CD4-positive, CD25-positive, alpha-beta regulatory T cell (primary cell): ENCODE results near the gene SYT7. TPM values are rescaled to one million over a fixed set of nuclear protein-coding genes. Genes with fewer than 3 reads are reported as not detected.

Source experiments
- ATAC-seq, 2 donors: fragments of 150-1000 bp; cut with Tn5 transposase; one replicate each; pipeline ENCODE4 v1.10.0; 2021; ENCODE audit warnings: low read depth in 2 of 2, moderate number of reproducible peaks in 2 of 2, moderate library complexity in 1 of 2
- DNase-seq, 3 donors: peaks; one replicate each; pipeline versions ENCODE4 v3.0.0 to v3.0.0-alpha.2; 2012 to 2022; ENCODE audit warnings: mixed read lengths in 1 of 3
- H3K27ac ChIP-seq: one replicate; pipeline ENCODE4 v1.7.0; 2013; ENCODE audit warnings: mild to moderate bottlenecking, low read length; ENCODE audit not compliant: insufficient read depth, poor library complexity, severe bottlenecking
- H3K27me3 ChIP-seq: one replicate; pipeline ENCODE4 v1.7.0; 2013; ENCODE audit warnings: low read length; ENCODE audit not compliant: control insufficient read depth, insufficient read depth
- H3K36me3 ChIP-seq: one replicate; pipeline ENCODE4 v1.7.0; 2013; ENCODE audit warnings: mild to moderate bottlenecking, low read length, moderate library complexity; ENCODE audit not compliant: control insufficient read depth, insufficient read depth
- H3K4me1 ChIP-seq: 2 replicates; pipeline ENCODE4 v1.7.0; 2013; ENCODE audit warnings: mild to moderate bottlenecking, low read length; ENCODE audit not compliant: insufficient read depth, control insufficient read depth, poor library complexity, severe bottlenecking
- H3K4me3 ChIP-seq: one replicate; pipeline ENCODE4 v1.7.0; 2013; ENCODE audit warnings: low read depth, mild to moderate bottlenecking, low read length, moderate library complexity
- H3K9me3 ChIP-seq, 2 experiments: 1 replicate in 1 of 2; 2 replicates in 1 of 2; pipeline ENCODE4 v1.7.0; 2013; ENCODE audit warnings: low read length in 2 of 2, mild to moderate bottlenecking in 1 of 2, moderate library complexity in 1 of 2; ENCODE audit not compliant: control insufficient read depth in 2 of 2
- H3K27ac Mint-ChIP-seq, 3 donors: one replicate each; pipeline ENCODE4 v1.8.0; 2020 to 2022; ENCODE audit warnings: mild to moderate bottlenecking in 3 of 3, mixed read lengths in 3 of 3, moderate library complexity in 2 of 3
- H3K27me3 Mint-ChIP-seq: one replicate; pipeline ENCODE4 v1.8.0; 2022; ENCODE audit warnings: mild to moderate bottlenecking, mixed read lengths
- H3K36me3 Mint-ChIP-seq: one replicate; pipeline ENCODE4 v1.8.0; 2020; ENCODE audit warnings: mixed read lengths
- H3K4me1 Mint-ChIP-seq, 4 donors: one replicate each; pipeline ENCODE4 v1.8.0; 2020 to 2022; ENCODE audit warnings: mixed read lengths in 4 of 4, mild to moderate bottlenecking in 1 of 4
- H3K4me3 Mint-ChIP-seq, 4 donors: one replicate each; pipeline ENCODE4 v1.8.0; 2020 to 2022; ENCODE audit warnings: mild to moderate bottlenecking in 4 of 4, mixed read lengths in 4 of 4, moderate library complexity in 3 of 4
- H3K9me3 Mint-ChIP-seq, 7 donors: one replicate each; pipeline ENCODE4 v1.8.0; 2020 to 2022; ENCODE audit warnings: mixed read lengths in 7 of 7, mild to moderate bottlenecking in 3 of 7, moderate library complexity in 2 of 7
- polyA plus RNA-seq, 4 donors: library from polyadenylated mRNA; unstranded; fragments of 300-500 nt; fragmentation: Illumina TruSeq; gene quantifications; one replicate each; pipeline ENCODE4 v1.2.3, GENCODE V29; 2021
- total RNA-seq: library from RNA; stranded (reverse); gene quantifications from one replicate; pipeline ENCODE4 v1.2.3, GENCODE V29; 2022

Gene SYT7
- total and polyA plus RNA-seq, 5 donors from 2014 or later: 0.20 TPM; not detected in 4

DNA sequence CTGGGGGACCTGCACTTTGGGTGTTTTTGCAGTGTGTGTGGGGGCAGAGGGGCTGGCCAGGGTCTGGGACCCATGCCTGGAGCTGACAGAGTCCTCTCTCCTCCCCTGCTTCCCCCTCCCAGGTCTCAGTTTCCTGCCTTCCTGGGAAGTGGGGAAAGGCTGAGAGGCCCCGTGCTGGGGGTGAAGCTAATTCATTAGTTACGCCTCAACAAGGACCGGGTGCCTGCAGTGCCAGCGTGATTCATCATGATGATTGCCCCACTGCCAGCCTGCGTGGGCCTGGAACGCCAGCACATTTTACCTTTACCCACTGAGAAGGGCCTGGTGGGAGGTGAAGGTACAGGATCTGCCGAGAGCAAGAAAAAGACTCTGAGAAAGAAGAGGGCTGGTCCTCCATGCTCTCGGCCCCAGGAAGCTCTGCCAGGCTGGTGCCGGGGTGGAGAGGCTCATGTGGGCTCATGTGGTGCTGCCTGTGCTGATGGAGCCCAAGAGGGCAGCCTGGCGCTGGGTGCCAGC is 75.2 kb downstream of the SYT7 start:
- no peaks in the 10 kb centered on the region for H3K9me3 ChIP-seq
- Mint-ChIP-seq H3K27ac (no peak overlapping the region), H3K36me3 (no peaks in the 10 kb centered on the region), H3K9me3 (peaks cover 0 to 2% (median 0%) of the 10 kb centered on the region in 7 donors), H3K4me1 (peaks cover 0 to 10% (median 1%) of the 10 kb centered on the region in 4 donors), H3K4me3 (no peak overlapping the region), H3K27me3 (peaks cover 46% of the 10 kb centered on the region)
- no peaks in the 10 kb centered on the region for H3K36me3 ChIP-seq
- H3K4me3 ChIP-seq: no peak overlapping the region
- ATAC-seq (no peak), DNase-seq (no peak)
- no peak overlapping the region for H3K27ac ChIP-seq
- peaks cover 10% of the 10 kb centered on the region for H3K4me1 ChIP-seq
- H3K27me3 ChIP-seq: peaks cover 5% of the 10 kb centered on the region

DNA sequence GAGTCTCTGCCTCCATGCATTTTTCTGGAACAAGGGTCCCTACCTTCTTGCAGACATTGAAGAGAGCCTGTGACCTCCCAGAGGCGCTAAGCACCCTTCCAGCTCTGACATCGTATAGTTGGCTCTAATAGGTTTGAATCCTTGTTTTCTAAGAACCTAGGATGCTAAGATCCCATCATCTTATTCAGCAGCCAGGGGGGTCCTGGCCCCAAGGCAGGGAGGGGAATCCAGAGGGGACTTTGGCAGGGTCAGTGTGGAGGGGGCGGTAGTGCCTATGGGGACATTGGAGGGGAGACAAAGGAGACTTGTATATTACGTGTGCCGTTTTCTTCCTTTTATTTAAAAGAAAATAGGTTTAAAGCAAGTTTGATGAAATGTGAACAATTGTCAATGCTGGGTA is 75.8 kb downstream of the SYT7 start:
- Mint-ChIP-seq H3K4me1 (peaks cover 0 to 10% (median 1%) of the 10 kb centered on the region in 4 donors), H3K36me3 (no peaks in the 10 kb centered on the region), H3K9me3 (peaks cover 0 to 2% (median 0%) of the 10 kb centered on the region in 7 donors), H3K27ac (no peak overlapping the region), H3K27me3 (peaks cover 46% of the 10 kb centered on the region), H3K4me3 (no peak overlapping the region)
- Histone ChIP-seq H3K27ac (no peak overlapping the region), H3K27me3 (peaks cover 5% of the 10 kb centered on the region), H3K4me1 (peaks cover 10% of the 10 kb centered on the region), H3K4me3 (no peak overlapping the region), H3K36me3 (no peaks in the 10 kb centered on the region), H3K9me3 (no peaks in the 10 kb centered on the region)
- DNase-seq (no peak), ATAC-seq (no peak)

DNA sequence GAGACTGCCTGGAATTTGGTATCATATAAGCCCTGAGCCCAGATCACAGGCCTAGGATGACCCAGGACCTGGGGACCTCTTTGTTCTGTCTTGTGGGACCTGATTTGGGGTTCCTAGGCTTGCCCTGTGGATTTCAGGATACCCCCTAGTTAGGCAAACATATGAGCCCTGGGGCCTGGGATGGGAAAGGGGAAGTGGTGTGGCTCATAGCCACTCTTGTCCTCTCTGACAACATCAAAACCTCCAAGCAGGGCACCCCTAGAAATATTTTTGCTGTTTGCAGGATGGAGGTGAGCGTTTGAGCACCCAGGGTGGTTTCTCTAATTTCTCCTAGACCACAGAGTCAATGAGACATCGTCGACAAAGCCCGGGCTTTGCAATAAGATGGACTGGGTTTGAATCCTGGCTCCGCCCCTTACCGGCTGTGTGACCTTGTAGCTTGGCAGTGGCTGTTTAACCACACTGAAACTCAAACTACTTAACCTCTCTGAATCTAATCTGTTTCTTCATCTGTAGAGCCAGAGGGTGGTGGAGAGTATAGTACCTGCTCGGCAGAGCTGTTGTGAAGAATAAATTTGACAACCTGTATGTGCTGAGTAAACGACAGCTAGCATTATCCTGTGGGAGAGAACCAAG is 77.6 kb downstream of the SYT7 start:
- H3K4me3 ChIP-seq: no peak overlapping the region
- H3K27me3 Mint-ChIP-seq: peaks cover 45% of the 10 kb centered on the region
- no peaks in the 10 kb centered on the region for H3K36me3 ChIP-seq
- no peak overlapping the region for H3K27ac Mint-ChIP-seq
- no peak overlapping the region for H3K27ac ChIP-seq
- H3K36me3 Mint-ChIP-seq: no peaks in the 10 kb centered on the region
- H3K4me1 ChIP-seq: no peaks in the 10 kb centered on the region
- H3K4me1 Mint-ChIP-seq: peaks cover 0 to 6% (median 1%) of the 10 kb centered on the region in 4 donors
- ATAC-seq (no peak), DNase-seq (no peak)
- H3K9me3 ChIP-seq: no peaks in the 10 kb centered on the region
- H3K9me3 Mint-ChIP-seq: peaks cover 0 to 2% (median 0%) of the 10 kb centered on the region in 7 donors
- no peak overlapping the region for H3K4me3 Mint-ChIP-seq
- H3K27me3 ChIP-seq: peaks cover 5% of the 10 kb centered on the region

DNA sequence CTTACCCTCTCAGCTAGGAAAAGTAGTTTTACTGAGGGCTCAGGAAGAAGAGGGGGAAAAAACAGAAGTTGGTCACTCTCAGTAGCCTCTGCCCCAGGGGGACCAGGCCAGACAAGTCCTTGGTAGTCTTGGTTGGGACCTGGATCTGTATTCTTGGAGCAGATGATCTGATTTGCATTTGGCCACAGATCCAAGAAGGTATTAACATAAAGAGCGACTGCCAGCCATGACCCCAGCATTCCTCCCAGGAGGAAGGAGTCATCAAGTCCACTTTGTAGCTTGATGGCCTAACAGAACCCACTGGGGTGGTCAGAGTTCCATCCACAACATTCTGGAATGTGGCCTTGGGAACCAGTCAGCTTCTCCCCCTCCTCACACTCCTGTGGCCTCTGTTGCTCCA is 78.4 kb downstream of the SYT7 start:
- Histone ChIP-seq H3K36me3 (no peaks in the 10 kb centered on the region), H3K9me3 (no peaks in the 10 kb centered on the region), H3K4me3 (no peak overlapping the region), H3K27ac (no peak overlapping the region), H3K4me1 (no peaks in the 10 kb centered on the region), H3K27me3 (peaks cover 1% of the 10 kb centered on the region)
- no peak for ATAC-seq
- Mint-ChIP-seq H3K27ac (no peak overlapping the region), H3K4me1 (no peaks in the 10 kb centered on the region), H3K27me3 (peaks cover 38% of the 10 kb centered on the region), H3K36me3 (no peaks in the 10 kb centered on the region), H3K4me3 (no peak overlapping the region), H3K9me3 (peaks cover 0 to 1% (median 0%) of the 10 kb centered on the region in 7 donors)
- DNase-seq: no peak

DNA sequence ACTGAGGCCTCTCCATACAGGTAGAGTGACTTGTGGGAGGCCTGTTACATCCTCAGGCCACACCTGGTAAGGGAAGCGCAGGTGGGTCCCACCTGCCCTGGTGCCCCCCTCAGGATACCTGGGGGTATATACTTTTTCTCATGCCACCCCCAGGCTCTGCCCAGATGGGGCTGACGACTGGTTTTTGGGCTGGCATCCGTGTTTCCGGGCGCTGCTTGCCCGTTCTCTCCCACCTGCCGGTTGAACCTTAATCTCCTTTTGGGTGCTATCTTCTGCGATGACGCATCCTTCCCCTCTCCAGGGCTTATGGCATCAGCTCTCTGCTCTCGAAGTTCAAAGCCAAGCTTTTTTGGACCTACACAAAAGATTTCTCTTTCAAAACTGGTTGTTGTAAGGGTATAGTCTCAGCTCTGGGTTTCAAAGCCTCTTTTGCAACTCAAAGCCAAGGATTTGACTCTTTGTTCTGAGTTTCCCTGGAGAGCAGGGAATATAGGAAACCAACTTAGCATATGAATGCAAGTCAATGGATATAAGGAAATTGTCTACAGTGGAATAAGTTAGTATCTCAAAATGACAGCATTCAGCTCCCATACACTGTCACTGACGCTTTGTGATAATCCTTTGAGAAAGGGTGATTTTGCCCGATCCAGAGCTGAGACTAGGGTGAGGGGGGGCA is 80.9 kb downstream of the SYT7 start:
- Mint-ChIP-seq H3K27me3 (peaks cover 20% of the 10 kb centered on the region), H3K4me3 (no peak overlapping the region), H3K27ac (no peak overlapping the region), H3K36me3 (no peaks in the 10 kb centered on the region), H3K4me1 (no peaks in the 10 kb centered on the region), H3K9me3 (peaks cover 0 to 1% (median 0%) of the 10 kb centered on the region in 7 donors)
- Histone ChIP-seq H3K27ac (no peak overlapping the region), H3K27me3 (no peaks in the 10 kb centered on the region), H3K4me1 (no peaks in the 10 kb centered on the region), H3K4me3 (no peak overlapping the region), H3K9me3 (no peaks in the 10 kb centered on the region), H3K36me3 (no peaks in the 10 kb centered on the region)
- DNase-seq (no peak), ATAC-seq (no peak)

DNA sequence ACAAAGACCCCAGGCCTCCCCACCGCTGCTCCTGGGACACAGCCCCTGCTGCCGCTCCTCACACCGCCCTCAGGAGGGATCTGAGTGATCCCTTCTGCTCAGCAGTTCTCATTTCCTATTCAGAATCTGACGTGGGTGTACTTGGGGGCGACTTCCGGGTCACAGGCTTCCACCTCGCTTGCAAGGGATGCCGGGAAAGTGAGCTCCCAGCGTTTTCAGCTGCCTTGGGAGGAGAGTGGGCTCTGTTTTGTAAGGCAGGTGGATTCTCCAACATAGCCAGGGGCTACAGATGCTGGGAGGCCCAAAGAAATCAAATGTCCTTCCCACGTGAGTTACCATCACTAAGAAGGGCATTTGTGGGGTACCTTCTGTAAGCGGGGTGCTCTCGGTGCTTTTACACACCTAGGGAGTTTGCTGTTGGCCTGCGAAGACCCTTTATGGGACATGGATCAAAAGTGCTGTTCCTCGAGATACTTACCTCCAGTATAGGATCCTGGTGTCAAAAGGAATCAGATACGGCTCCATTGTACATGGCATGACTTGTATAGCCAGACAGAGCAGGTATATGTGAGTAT is 82.0 kb downstream of the SYT7 start:
- no peak overlapping the region for H3K27ac Mint-ChIP-seq

DNA sequence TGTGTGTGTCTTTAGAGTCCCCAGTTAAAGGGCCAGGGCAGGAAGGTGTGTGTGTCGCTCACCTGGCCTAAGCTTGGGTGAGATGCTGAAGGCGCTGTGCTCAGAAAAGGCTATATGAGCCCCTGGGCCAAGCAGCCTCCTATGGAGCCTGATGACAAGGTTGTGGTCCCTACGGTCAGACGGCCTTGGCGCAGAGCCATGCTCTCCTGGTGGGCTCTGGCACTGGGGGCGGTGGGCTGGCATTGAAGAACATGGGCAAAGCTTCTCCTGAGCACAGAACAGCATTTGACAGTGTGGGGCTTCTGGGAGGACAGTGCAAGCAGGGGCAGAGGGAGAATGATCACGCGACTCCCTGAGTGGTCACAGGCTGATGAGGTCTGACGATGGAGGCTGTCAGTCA is 83.0 kb downstream of the SYT7 start:
- Mint-ChIP-seq H3K4me1 (no peaks in the 10 kb centered on the region), H3K27me3 (peaks cover 10% of the 10 kb centered on the region), H3K36me3 (no peaks in the 10 kb centered on the region), H3K9me3 (peaks cover 0 to 1% (median 0%) of the 10 kb centered on the region in 7 donors), H3K27ac (no peak overlapping the region), H3K4me3 (no peak overlapping the region)
- no peak overlapping the region for H3K4me3 ChIP-seq
- ATAC-seq (no peak), DNase-seq (no peak)
- H3K9me3 ChIP-seq: no peaks in the 10 kb centered on the region
- no peak overlapping the region for H3K27ac ChIP-seq
- H3K27me3 ChIP-seq: no peaks in the 10 kb centered on the region
- no peaks in the 10 kb centered on the region for H3K36me3 ChIP-seq
- H3K4me1 ChIP-seq: no peaks in the 10 kb centered on the region

More for the DNA sequence above, 82.0 kb downstream of the SYT7 start:
- no peaks in the 10 kb centered on the region for H3K36me3 ChIP-seq
- H3K9me3 ChIP-seq: no peaks in the 10 kb centered on the region
- no peak overlapping the region for H3K4me3 ChIP-seq
- ATAC-seq: no peak
- no peak for DNase-seq
- no peaks in the 10 kb centered on the region for H3K4me1 ChIP-seq
- Mint-ChIP-seq H3K27me3 (peaks cover 15% of the 10 kb centered on the region), H3K36me3 (no peaks in the 10 kb centered on the region), H3K9me3 (peaks cover 0 to 1% (median 0%) of the 10 kb centered on the region in 7 donors), H3K4me3 (no peak overlapping the region), H3K4me1 (no peaks in the 10 kb centered on the region)
- H3K27ac ChIP-seq: no peak overlapping the region
- no peaks in the 10 kb centered on the region for H3K27me3 ChIP-seq
